ENCODE measurements around the gene SNAP47.

Gene SNAP47

DNA sequence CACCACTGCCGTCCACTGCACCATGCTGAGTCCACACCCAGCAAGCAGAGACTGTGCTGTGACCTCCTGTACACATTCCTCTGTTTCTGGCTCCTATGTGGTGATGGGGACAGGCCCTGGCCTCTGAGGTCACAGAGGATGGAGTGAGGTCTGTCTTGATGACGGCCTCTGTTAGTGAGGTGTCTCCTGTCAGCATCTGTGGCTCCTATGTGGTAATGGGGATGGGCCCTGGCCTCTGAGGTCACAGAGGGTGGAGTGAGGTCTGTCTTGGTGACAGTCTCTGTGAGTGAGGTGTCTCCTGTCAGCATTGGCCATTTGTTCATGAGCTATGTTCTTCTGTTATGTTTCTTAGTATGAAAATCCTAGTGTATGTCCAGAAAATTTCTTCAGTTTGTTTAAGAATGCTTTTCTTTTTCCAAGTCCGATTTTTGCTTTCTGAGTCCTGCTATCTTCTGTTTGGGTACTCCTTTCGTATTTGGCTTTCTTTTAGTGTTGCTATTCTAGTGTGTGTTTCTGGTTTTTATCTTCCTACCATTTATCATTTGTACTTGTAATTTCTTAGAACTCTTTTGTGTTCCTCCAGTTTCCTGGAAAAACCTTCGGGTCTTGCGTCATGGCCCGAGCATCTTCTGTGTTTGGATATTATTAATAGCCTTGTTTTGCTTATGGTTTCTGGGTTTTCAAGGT is 13.4 kb downstream of the SNAP47 start:
- TF ChIP-seq, protein P1, sequence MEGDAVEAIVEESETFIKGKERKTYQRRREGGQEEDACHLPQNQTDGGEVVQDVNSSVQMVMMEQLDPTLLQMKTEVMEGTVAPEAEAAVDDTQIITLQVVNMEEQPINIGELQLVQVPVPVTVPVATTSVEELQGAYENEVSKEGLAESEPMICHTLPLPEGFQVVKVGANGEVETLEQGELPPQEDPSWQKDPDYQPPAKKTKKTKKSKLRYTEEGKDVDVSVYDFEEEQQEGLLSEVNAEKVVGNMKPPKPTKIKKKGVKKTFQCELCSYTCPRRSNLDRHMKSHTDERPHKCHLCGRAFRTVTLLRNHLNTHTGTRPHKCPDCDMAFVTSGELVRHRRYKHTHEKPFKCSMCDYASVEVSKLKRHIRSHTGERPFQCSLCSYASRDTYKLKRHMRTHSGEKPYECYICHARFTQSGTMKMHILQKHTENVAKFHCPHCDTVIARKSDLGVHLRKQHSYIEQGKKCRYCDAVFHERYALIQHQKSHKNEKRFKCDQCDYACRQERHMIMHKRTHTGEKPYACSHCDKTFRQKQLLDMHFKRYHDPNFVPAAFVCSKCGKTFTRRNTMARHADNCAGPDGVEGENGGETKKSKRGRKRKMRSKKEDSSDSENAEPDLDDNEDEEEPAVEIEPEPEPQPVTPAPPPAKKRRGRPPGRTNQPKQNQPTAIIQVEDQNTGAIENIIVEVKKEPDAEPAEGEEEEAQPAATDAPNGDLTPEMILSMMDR (IDR thresholded peaks at IDR 0.05) = no peak

DNA sequence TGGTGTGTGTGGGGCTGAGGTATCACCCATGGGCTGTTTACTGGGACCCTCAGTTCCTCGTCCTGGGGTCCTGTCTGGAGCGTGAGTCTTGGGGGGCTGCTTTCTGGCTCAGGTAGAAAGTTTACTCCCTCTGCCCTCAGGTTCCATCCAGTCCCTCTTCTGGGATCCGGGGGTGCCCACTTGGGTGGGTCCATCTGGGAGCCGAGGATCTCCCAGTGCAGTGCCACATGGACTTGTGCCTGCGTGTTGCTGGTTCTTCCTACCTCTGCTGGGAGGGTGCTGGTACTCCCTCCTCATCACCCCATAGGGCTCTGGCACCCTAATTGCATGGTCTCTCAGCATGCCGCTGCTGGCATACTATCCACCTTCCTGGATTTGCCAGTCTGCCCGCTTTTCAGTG is 14.0 kb downstream of the SNAP47 start:
- TF ChIP-seq, protein P1 (IDR thresholded peaks at IDR 0.05) = no peak

DNA sequence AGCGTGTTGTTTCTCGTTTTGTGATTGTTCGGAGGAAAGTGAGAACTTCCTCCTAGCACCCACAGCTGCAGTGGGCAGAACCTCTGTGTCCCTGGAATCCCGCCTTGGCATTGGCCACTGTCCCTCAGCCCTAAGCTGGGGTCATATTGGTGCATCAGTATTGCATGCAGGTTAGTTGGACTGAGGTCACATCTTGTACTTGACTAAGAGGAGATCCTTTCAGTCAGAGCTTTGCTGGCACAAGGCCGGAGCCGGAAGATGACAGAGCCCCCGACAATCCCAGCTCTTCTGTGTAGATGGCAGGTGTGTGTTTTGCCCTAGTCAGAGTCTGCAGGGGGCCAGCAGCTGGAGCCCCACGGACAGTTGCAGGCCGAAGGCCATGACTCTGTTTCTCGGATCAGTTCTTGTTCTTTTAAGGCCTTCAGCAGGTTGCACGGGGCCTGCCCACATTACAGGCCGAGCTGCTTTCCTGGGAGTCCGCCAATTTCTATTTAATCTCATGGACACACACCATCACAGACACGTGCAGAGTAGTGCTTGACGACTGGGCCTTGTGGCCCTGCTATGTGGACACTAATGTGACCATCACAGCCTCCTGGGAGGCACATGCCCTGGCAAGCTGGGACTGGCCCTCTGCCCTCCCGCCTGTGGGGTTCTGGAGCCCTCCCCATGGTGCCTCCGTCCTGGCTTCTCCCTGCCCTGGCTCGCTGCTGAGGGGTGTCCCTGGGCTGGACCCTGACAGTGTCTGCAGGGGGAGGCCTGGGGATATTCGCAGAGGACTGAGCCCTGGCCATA is 14.9 kb downstream of the SNAP47 start:
- TF ChIP-seq, protein P1 (IDR thresholded peaks at IDR 0.05) = no peak

DNA sequence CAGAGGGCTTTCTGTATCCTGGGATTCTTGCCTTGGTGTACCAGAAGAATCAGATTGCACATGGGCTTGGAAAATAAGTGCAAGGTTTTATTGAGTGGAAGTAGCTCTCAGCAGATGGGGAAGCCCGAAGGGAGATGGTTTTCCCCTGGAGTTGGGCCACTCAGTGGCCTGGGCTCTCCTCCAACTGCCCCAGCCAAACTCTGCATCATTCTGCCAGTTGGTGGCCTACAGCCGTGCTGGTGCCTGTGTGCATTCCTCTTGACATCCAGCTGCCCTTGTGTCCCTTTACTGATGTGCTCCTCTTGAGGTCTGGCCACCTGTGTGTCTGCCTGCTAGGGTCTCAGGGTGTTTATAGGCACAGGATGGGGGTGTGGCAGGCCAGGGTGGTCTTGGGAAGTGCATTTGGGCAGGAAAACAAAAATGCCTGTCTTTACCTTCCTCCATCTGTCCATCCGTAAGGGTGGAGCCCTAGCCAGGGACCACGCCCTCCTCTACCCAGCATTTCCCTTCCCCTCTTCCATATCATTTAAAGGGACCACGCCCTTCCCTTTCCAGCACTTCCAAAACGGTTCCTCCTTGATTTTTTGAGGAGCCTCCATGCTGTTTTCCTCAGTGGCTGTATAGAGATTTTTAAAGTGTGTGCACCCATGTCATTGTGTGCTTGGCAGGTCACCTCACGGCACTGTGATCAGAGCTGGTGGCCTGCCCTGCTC is 18.9 kb downstream of the SNAP47 start:
- TF ChIP-seq, protein P1 (IDR thresholded peaks at IDR 0.05) = no peak

DNA sequence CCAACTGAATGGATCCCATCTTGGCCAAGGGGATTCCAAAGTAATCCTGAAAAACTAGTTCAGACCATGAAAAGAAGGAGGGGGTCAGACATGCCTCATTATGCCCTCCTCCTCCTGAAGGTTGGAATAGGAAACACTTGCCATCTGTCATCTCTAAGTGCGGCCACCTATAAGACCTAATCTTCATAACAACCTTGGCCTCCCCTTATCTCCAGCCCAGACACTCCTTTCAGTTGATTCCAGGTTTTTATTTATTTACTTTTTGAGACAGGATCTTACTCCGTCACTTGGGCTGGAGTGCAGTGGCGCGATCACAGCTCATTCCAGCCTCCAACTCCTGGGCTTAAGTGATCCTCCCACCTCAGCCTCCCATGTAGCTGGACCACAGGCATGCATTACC is 19.7 kb downstream of the SNAP47 start:
- TF ChIP-seq, protein P1 (IDR thresholded peaks at IDR 0.05) = no peak

DNA sequence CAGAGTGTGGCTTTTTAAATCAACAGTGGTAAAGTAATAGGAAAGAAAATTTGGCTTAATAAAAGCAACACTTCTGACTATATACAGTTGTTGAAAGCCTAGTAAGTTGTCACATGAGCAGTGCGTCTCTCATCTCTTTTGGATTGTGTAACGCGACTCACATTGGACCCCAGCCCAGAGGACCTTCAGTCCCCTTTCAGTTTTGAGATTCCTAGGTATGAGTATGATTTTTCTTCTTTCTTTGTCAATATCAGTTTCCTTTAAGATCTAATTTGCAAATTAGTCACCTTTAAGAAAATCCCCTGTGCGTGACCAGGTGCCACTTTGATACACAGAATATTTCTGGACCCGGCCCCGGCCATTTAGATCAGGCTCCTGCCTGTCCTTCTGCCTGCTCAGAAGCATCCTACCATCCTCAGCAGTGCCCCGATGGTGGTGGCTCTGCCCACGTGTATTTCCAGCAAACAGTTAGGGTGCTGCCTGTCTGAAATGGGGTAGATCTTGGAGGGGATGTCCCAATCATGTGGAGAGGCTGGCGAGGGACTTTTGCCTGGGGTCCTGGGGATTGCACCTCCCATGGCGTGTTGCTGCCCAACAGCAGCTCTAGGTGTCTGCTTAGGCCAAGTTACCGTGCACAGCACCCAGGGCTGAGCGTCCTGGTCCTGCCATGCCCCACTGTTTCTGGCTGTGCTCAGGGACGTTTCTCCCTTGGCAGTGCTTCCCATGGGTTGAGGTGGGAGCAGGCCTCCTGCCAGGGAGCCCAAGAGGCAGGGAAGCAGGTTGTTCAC is 21.1 kb downstream of the SNAP47 start:
- TF ChIP-seq, protein P1 (IDR thresholded peaks at IDR 0.05) = no peak

DNA sequence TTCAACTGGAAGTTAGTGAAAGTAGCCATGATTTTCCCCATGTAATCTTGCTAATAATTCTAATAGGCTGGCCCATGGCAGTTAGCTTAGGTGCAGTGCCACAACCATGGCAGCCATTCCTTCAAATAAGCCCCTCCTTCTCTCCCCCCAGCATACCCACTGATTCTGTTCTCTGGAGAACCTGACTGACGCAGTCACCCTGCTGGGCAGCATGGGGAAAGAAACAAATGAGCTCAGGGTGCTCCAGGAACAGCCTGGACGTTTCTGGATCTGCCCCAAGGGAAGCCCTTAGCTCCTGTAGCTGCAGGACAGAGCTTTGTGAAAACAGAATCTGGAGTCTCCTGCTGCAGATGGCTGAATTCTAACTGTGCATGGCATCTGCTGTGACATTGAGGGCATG is 22.5 kb downstream of the SNAP47 start:
- TF ChIP-seq, protein P1 (IDR thresholded peaks at IDR 0.05) = no peak
